Neural cell (in vitro differentiated cells): ENCODE data around the gene POLD1. TPM values are rescaled to one million over a fixed set of nuclear protein-coding genes. Genes with fewer than 3 reads are reported as not detected.

ENCODE experiments used
- H2AFZ ChIP-seq: fragments of 200-600, 300-800 bp; sonication (generic), shearing (Covaris generic); 2 replicates; pipeline ENCODE4 v1.6.0; 2014; ENCODE audit warnings: low read depth, mild to moderate bottlenecking, antibody characterized with exemption, low read length, moderate library complexity
- H3F3A ChIP-seq: fragments of 200-600 bp; shearing (Covaris generic); 2 replicates; pipeline ENCODE4 v1.6.1; 2016; ENCODE audit warnings: mild to moderate bottlenecking, moderate library complexity, mixed read lengths, antibody characterized with exemption, low read length; ENCODE audit not compliant: insufficient read depth, poor library complexity, severe bottlenecking
- H3K27ac ChIP-seq: fragments of 200-600, 300-800 bp; sonication (generic), shearing (Covaris generic); 2 replicates; pipeline ENCODE4 v1.5.1; 2014; ENCODE audit warnings: mild to moderate bottlenecking, low read length, moderate library complexity
- H3K27me3 ChIP-seq: fragments of 300-800, 200-600 bp; sonication (generic), shearing (Covaris generic); 2 replicates; pipeline ENCODE4 v1.6.0; 2014; ENCODE audit warnings: mild to moderate bottlenecking, low read depth, low read length, moderate library complexity; ENCODE audit not compliant: insufficient read depth
- H3K36me3 ChIP-seq: fragments of 300-800, 200-600 bp; sonication (generic), shearing (Covaris generic); 2 replicates; pipeline ENCODE4 v1.5.1; 2014; ENCODE audit warnings: mild to moderate bottlenecking, antibody characterized with exemption, low read length, moderate library complexity; ENCODE audit not compliant: insufficient read depth
- H3K4me2 ChIP-seq: fragments of 300-800, 200-600 bp; sonication (generic), shearing (Covaris generic); 2 replicates; pipeline ENCODE4 v1.6.0; 2014; ENCODE audit warnings: mild to moderate bottlenecking, low read length
- H3K4me3 ChIP-seq: fragments of 300-800, 200-600 bp; sonication (generic), shearing (Covaris generic); 2 replicates; pipeline ENCODE4 v1.5.1; 2014; ENCODE audit warnings: mild to moderate bottlenecking, low read length, moderate library complexity
- H3K79me2 ChIP-seq: fragments of 200-600 bp; shearing (Covaris generic); replicated peaks from 2 replicates; pipeline ENCODE4 v1.6.0; 2014; ENCODE audit warnings: mild to moderate bottlenecking, low read length, moderate library complexity; ENCODE audit not compliant: insufficient read depth
- H3K9ac ChIP-seq: fragments of 300-800, 200-600 bp; sonication (generic), shearing (Covaris generic); 2 replicates; pipeline ENCODE4 v1.6.1; 2016; ENCODE audit warnings: mild to moderate bottlenecking, low read length, mixed read lengths
- H3K9me2 ChIP-seq: fragments of 200-600 bp; shearing (Covaris generic); 2 replicates; pipeline ENCODE4 v1.6.1; 2016; ENCODE audit warnings: mild to moderate bottlenecking, low read length, mixed read lengths; ENCODE audit not compliant: insufficient read depth
- H3K9me3 ChIP-seq: fragments of 200-600, 300-800 bp; sonication (generic), shearing (Covaris generic); 2 replicates; pipeline ENCODE4 v1.6.1; 2016; ENCODE audit warnings: mild to moderate bottlenecking, mixed run types, low read length, moderate library complexity, mixed read lengths
- H4K20me1 ChIP-seq: fragments of 200-600 bp; shearing (Covaris generic); 2 replicates; pipeline ENCODE4 v1.6.1; 2016; ENCODE audit warnings: mild to moderate bottlenecking, mixed run types; ENCODE audit not compliant: insufficient read depth
- CTCF ChIP-seq: fragments of 450-650 bp; IDR thresholded peaks from 2 replicates; pipeline ENCODE4 v1.5.1; 2014; ENCODE audit warnings: antibody characterized with exemption, mild to moderate bottlenecking, moderate library complexity; ENCODE audit not compliant: poor library complexity, severe bottlenecking
- EP300 ChIP-seq: fragments of 450-650 bp; conservative IDR thresholded peaks from 2 replicates; pipeline ENCODE4 v1.6.1; 2014; ENCODE audit warnings: antibody characterized with exemption, mild to moderate bottlenecking, moderate library complexity; ENCODE audit not compliant: poor library complexity, severe bottlenecking
- EZH2 ChIP-seq: fragments of 200-600, 300-800 bp; shearing (Covaris generic), sonication (generic); IDR thresholded peaks from 2 replicates; pipeline ENCODE4 v1.6.1; 2014; ENCODE audit warnings: antibody characterized with exemption, low read length, borderline replicate concordance, mild to moderate bottlenecking; ENCODE audit not compliant: insufficient read depth, poor library complexity, severe bottlenecking
- MXI1 ChIP-seq: fragments of 450-650 bp; conservative IDR thresholded peaks from 2 replicates; pipeline ENCODE4 v1.6.1; 2014; ENCODE audit warnings: antibody characterized with exemption, mild to moderate bottlenecking; ENCODE audit not compliant: poor library complexity, severe bottlenecking
- POLR2AphosphoS5 ChIP-seq: IDR thresholded peaks from 2 replicates; pipeline ENCODE4 v1.6.1; 2012
- RAD21 ChIP-seq: fragments of 450-650 bp; conservative IDR thresholded peaks from 2 replicates; pipeline ENCODE4 v1.6.1; 2014; ENCODE audit warnings: antibody characterized with exemption, mild to moderate bottlenecking, moderate library complexity
- REST ChIP-seq: IDR thresholded peaks from 2 replicates; pipeline ENCODE4 v1.6.1; 2012; ENCODE audit warnings: borderline replicate concordance
- SMC3 ChIP-seq: fragments of 450-650 bp; conservative IDR thresholded peaks from 2 replicates; pipeline ENCODE4 v1.6.1; 2014; ENCODE audit warnings: antibody characterized with exemption, mild to moderate bottlenecking, moderate library complexity; ENCODE audit not compliant: poor library complexity
- TAF1 ChIP-seq: IDR thresholded peaks from 2 replicates; pipeline ENCODE4 v1.6.1; 2012; ENCODE audit warnings: low read depth
- polyA plus RNA-seq: library from polyadenylated mRNA; depleted of rRNA; stranded (reverse); fragments of >200 nt; gene quantifications from 2 replicates; pipeline ENCODE4 v1.2.3, GENCODE V29; 2014

Gene POLD1
- polyA plus RNA-seq, 1 donor from 2014 or later: 13.1 TPM

- Histone ChIP-seq H3K9ac (no peak overlapping the region), H3K4me2 (no peak overlapping the region), H3K27me3 (no peaks in the 10 kb centered on the region), H2AFZ (no peak overlapping the region), H3K79me2 (no peaks in the 10 kb centered on the region), H3K27ac (no peak overlapping the region), H3K9me3 (no peaks in the 10 kb centered on the region), H3K36me3 (no peaks in the 10 kb centered on the region), H3K4me3 (no peak overlapping the region), H4K20me1 (no peaks in the 10 kb centered on the region), H3K9me2 (no peaks in the 10 kb centered on the region), H3F3A (peaks cover 4% of the 10 kb centered on the region)
- no peak for TF ChIP-seq TAF1
- no peak for TF ChIP-seq MXI1
- no peak for TF ChIP-seq EZH2
- TF ChIP-seq REST: no peak
- TF ChIP-seq RAD21: no peak
- TF ChIP-seq POLR2AphosphoS5: no peak
- TF ChIP-seq EP300: no peak
- no peak for TF ChIP-seq CTCF
- TF ChIP-seq SMC3: no peak
Measured at GRCh38 chr19:50381881-50382729, 2.0 kb upstream of the POLD1 start.

GRCh38 chr19:50383001-50383851, 921 bp upstream of the POLD1 start:
- Histone ChIP-seq H3K9me3 (no peaks in the 10 kb centered on the region), H4K20me1 (no peaks in the 10 kb centered on the region), H3K4me3 (peak overlapping the region; percentile 83), H3K9ac (peak overlapping the region; percentile 58), H3K27me3 (no peaks in the 10 kb centered on the region), H3K9me2 (no peaks in the 10 kb centered on the region), H3K36me3 (no peaks in the 10 kb centered on the region), H3K27ac (peak overlapping the region; percentile 54), H2AFZ (peak overlapping the region; percentile 61), H3F3A (peaks cover 4% of the 10 kb centered on the region), H3K79me2 (no peaks in the 10 kb centered on the region), H3K4me2 (no peak overlapping the region)
- TF ChIP-seq RAD21: no peak
